Measurements from ENCODE around the gene TK1. TPM values are rescaled to one million over a fixed set of nuclear protein-coding genes. Genes with fewer than 3 reads are reported as not detected.

TK1 gene

DNA sequence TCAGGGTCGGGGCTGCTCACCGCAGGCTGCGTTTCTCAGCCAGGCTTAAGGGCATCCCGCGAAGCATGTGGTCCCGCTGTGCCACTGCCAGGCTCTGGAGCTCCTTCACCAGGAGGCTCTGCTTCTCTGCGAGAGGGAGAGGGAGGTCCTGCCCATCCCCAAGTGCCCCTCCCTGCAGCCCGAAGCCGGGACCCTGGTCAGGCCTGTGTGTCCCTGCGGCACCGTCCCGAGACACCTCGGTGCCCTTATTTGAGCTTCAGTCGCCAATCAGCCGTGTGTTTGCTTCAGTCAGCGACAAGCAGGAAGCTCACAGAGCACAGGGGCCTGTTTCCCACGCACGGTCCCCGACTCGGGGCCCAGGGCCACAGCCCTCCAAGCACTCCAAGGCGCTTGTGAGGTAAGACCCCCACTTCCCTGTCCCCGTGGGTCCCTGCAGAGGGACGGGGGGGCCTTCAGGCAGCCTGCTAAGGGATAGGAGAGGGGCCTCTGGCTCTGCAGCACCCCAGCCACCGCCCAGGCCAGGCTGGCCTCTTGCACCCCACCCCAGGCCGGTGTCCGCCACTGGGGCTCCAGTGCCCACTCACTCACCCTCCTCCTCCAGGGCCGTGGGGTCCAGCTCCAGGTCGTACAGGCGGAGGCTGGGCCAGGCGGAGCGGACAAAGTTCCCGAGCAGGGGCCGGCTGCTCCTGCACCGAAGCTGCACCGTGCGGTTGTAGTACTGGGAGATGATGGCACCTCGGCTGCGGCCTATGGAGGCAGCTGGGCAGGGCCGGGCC is 61.5 kb downstream of the TK1 start:
- Histone ChIP-seq H3K27ac (replicated peaks; ENCODE audit: low read length) (no peak overlapping the region), H3K36me3 (replicated peaks in 1 of 2; ENCODE audit: control insufficient read depth in 2 of 2, insufficient read depth in 2 of 2, low read length in 2 of 2) (peaks cover 0 to 6% of the 10 kb centered on the region in 2 donors), H3K79me1 (ENCODE audit: low read depth, low read length) (peaks cover 7% of the 10 kb centered on the region), H3K9me3 (replicated peaks in 1 of 2; ENCODE audit: control insufficient read depth in 2 of 2, insufficient read depth in 1 of 2, low read depth in 1 of 2, low read length in 2 of 2) (no peaks in the 10 kb centered on the region), H3K9ac (ENCODE audit: low read depth, low read length, poor library complexity) (peak overlapping the region; percentile 60), H2BK5ac (ENCODE audit: low read length) (peak overlapping the region; percentile 90), H2AFZ (ENCODE audit: low read length) (no peak overlapping the region), H3K23ac (ENCODE audit: low read depth, low read length, poor library complexity) (peak overlapping the region; percentile 73), H3K14ac (ENCODE audit: low read length) (no peak overlapping the region), H2BK15ac (ENCODE audit: low read length) (peak overlapping the region; percentile 75), H3K18ac (ENCODE audit: low read length) (peak overlapping the region; percentile 48), H3K4me2 (ENCODE audit: insufficient read depth, low read length, poor library complexity, severe bottlenecking) (no peak overlapping the region), H4K91ac (ENCODE audit: low read depth, low read length, poor library complexity) (no peak overlapping the region), H2BK12ac (ENCODE audit: low read length) (no peak overlapping the region), H3K4me1 (ENCODE audit: control insufficient read depth in 2 of 2, insufficient read depth in 1 of 2, low read depth in 1 of 2, low read length in 2 of 2) (peaks cover 15 to 23% of the 10 kb centered on the region in 2 donors), H3K4me3 (ENCODE audit: low read length in 2 of 2) (no peak overlapping the region), H2AK5ac (ENCODE audit: low read depth, low read length) (peak overlapping the region; percentile 28), H2BK120ac (ENCODE audit: low read depth, low read length) (no peak overlapping the region), H3K27me3 (ENCODE audit: control insufficient read depth in 3 of 3, insufficient read depth in 3 of 3, low read depth in 1 of 3, low read length in 3 of 3) (peaks cover 0 to 18% (median 0%) of the 10 kb centered on the region in 3 experiments), H3K4ac (ENCODE audit: low read length) (no peak overlapping the region), H4K8ac (ENCODE audit: low read depth, low read length) (no peak overlapping the region)
- no CpG with 5 or more reads among the region's 39 CpGs for WGBS, 2 donors (ENCODE audit: extremely low coverage in 2 of 2, insufficient read length in 2 of 2, insufficient replicate concordance in 1 of 2)
- DNase-seq (ENCODE audit: low spot score): no peak

DNA sequence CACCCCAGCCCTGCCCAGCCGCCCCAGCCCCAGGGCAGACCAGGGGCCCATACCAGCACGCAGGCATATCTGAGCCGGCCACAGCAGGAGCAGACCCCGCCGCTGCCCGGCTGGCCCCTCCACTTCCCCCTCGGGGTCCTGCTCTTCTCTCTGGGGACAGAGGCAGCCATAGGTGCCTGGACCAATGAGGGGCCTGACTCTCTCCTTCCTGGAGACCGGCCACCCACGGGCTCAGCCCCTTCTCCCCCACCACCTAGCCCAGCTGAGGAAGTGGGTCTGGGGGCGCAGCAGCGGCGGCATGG is 62.1 kb downstream of the TK1 start:
- Histone ChIP-seq H4K91ac (ENCODE audit: low read depth, low read length, poor library complexity) (no peak overlapping the region), H3K23ac (ENCODE audit: low read depth, low read length, poor library complexity) (peak overlapping the region; percentile 73), H3K18ac (ENCODE audit: low read length) (no peak overlapping the region), H2BK5ac (ENCODE audit: low read length) (no peak overlapping the region), H4K8ac (ENCODE audit: low read depth, low read length) (no peak overlapping the region), H3K27ac (replicated peaks; ENCODE audit: low read length) (no peak overlapping the region), H3K14ac (ENCODE audit: low read length) (no peak overlapping the region), H3K4me1 (ENCODE audit: control insufficient read depth in 2 of 2, insufficient read depth in 1 of 2, low read depth in 1 of 2, low read length in 2 of 2) (peaks cover 15 to 20% of the 10 kb centered on the region in 2 donors), H2BK12ac (ENCODE audit: low read length) (peak overlapping the region; percentile 22), H3K4ac (ENCODE audit: low read length) (no peak overlapping the region), H3K79me1 (ENCODE audit: low read depth, low read length) (peaks cover 7% of the 10 kb centered on the region), H2BK120ac (ENCODE audit: low read depth, low read length) (no peak overlapping the region), H3K27me3 (ENCODE audit: control insufficient read depth in 3 of 3, insufficient read depth in 3 of 3, low read depth in 1 of 3, low read length in 3 of 3) (peaks cover 0 to 13% (median 0%) of the 10 kb centered on the region in 3 experiments), H2AK5ac (ENCODE audit: low read depth, low read length) (no peak overlapping the region), H3K4me3 (ENCODE audit: low read length in 2 of 2) (no peak overlapping the region), H3K36me3 (replicated peaks in 1 of 2; ENCODE audit: control insufficient read depth in 2 of 2, insufficient read depth in 2 of 2, low read length in 2 of 2) (peaks cover 0 to 6% of the 10 kb centered on the region in 2 donors), H2BK15ac (ENCODE audit: low read length) (no peak overlapping the region), H2AFZ (ENCODE audit: low read length) (no peak overlapping the region), H3K9me3 (replicated peaks in 1 of 2; ENCODE audit: control insufficient read depth in 2 of 2, insufficient read depth in 1 of 2, low read depth in 1 of 2, low read length in 2 of 2) (no peaks in the 10 kb centered on the region), H3K9ac (ENCODE audit: low read depth, low read length, poor library complexity) (peak overlapping the region; percentile 70), H3K4me2 (ENCODE audit: insufficient read depth, low read length, poor library complexity, severe bottlenecking) (no peak overlapping the region)
- DNase-seq (ENCODE audit: low spot score): no peak
- WGBS, 2 donors (ENCODE audit: extremely low coverage in 2 of 2, insufficient read length in 2 of 2, insufficient replicate concordance in 1 of 2): no CpG with 5 or more reads among the region's 12 CpGs

Small RNA genes within 50 kb of the gene (small RNA-seq; reads per million reads assigned to genes)
- not detected for gene AC087645.1 (ENCODE audit: insufficient read depth)
